Esophagus muscularis mucosa (tissue), 3 donors: ENCODE measurements around the gene ONECUT3.

Experiments used
- POLR2A ChIP-seq: fragments of 450-650 bp; IDR thresholded peaks from one replicate; pipeline ENCODE4 v1.6.1; 2017; ENCODE audit warnings: antibody characterized with exemption, moderate library complexity, mild to moderate bottlenecking, low read depth
- POLR2AphosphoS5 ChIP-seq, 2 donors: sonication (generic); formaldehyde crosslinking; IDR thresholded peaks; one replicate each; pipeline ENCODE4 v1.6.1; 2017; ENCODE audit warnings: antibody characterized with exemption in 2 of 2
- TF ChIP-seq, protein P1 (sequence below), 3 experiments: fragments of 200-600 bp in 2 of 3; fragments of 450-650 bp in 1 of 3; sonication (generic) in 2 of 3; IDR thresholded peaks; one replicate each; pipeline ENCODE4 v1.5.1; 2017 to 2019; ENCODE audit warnings: antibody characterized with exemption in 3 of 3, mild to moderate bottlenecking in 2 of 3, moderate library complexity in 1 of 3

DNA sequence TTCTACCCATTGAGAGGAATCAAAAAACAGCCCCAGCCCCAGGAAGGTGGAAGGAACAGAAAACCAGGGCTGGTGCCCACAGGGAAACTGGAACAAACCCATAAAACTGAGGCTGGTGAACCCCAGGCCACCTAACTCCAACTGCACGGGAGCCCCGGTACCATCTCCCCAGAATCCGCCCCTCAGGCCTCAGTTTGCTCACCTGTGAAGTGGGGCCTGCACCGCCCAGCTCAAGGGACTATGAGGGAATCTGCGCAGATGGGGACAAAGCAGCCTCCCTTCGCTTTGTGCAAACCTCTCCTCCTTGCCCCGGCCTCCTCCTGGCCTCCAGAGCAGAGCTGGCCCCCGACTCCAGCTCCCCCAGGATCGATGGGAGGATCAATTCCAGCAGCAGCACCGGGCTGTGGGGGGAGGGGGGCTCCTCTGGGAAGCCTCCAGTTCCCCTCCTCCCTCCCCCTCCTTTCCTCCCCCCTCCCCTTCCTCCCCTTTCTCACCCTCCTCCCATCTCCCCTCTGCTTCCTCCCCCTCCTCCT is 9.1 kb upstream of the ONECUT3 start:
- TF ChIP-seq, protein P1, sequence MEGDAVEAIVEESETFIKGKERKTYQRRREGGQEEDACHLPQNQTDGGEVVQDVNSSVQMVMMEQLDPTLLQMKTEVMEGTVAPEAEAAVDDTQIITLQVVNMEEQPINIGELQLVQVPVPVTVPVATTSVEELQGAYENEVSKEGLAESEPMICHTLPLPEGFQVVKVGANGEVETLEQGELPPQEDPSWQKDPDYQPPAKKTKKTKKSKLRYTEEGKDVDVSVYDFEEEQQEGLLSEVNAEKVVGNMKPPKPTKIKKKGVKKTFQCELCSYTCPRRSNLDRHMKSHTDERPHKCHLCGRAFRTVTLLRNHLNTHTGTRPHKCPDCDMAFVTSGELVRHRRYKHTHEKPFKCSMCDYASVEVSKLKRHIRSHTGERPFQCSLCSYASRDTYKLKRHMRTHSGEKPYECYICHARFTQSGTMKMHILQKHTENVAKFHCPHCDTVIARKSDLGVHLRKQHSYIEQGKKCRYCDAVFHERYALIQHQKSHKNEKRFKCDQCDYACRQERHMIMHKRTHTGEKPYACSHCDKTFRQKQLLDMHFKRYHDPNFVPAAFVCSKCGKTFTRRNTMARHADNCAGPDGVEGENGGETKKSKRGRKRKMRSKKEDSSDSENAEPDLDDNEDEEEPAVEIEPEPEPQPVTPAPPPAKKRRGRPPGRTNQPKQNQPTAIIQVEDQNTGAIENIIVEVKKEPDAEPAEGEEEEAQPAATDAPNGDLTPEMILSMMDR (IDR thresholded peaks at IDR 0.05): no peak
- TF ChIP-seq POLR2AphosphoS5 (IDR thresholded peaks at IDR 0.05) (no peak), POLR2A (no peak)
